Measurements from ENCODE around the gene KCNH8.
"Not testable (repeated sequence)": the region's sequence is repeated elsewhere in the genome, so short reads cannot be mapped to it uniquely, and the experiment has no call there.

KCNH8 gene

GRCh38 chr3:19147905-19148767, at the start of gene KCNH8:
Gene KCNH8 (plus strand): TSS chr3:19148510. CDS start chr3:19148720, 210 bp downstream.
- peak; percentile 38 for DNase-seq (ENCODE audit: low spot score)

GRCh38 chr3:19102654-19103290, 45.5 kb upstream of the KCNH8 start:
- DNase-seq (ENCODE audit: low spot score), result not testable (repeated sequence)

GRCh38 chr3:19103510-19103909, 44.8 kb upstream of the KCNH8 start:
- DNase-seq (ENCODE audit: low spot score), result no peak

- no peak for DNase-seq (ENCODE audit: low spot score)
Measured at GRCh38 chr3:19104459-19104858, 43.9 kb upstream of the KCNH8 start.

GRCh38 chr3:19105826-19106225, 42.5 kb upstream of the KCNH8 start:
- DNase-seq (ENCODE audit: low spot score), result no peak

- DNase-seq (ENCODE audit: low spot score), result no peak
Measured at GRCh38 chr3:19106307-19106706, 42.0 kb upstream of the KCNH8 start.

- DNase-seq (ENCODE audit: low spot score), result no peak
Measured at GRCh38 chr3:19107719-19108118, 40.6 kb upstream of the KCNH8 start.

- DNase-seq (ENCODE audit: low spot score), result no peak
Measured at GRCh38 chr3:19110335-19110895, 37.9 kb upstream of the KCNH8 start.

GRCh38 chr3:19114461-19114860, 33.8 kb upstream of the KCNH8 start:
- DNase-seq (ENCODE audit: low spot score), result no peak

GRCh38 chr3:19116239-19116638, 32.1 kb upstream of the KCNH8 start:
- no peak for DNase-seq (ENCODE audit: low spot score)

GRCh38 chr3:19124752-19125151, 23.6 kb upstream of the KCNH8 start:
- DNase-seq (ENCODE audit: low spot score), result no peak

- DNase-seq (ENCODE audit: low spot score), result no peak
Measured at GRCh38 chr3:19139863-19140262, 8.4 kb upstream of the KCNH8 start.

- peak; percentile 72 for DNase-seq (ENCODE audit: low spot score)
Measured at GRCh38 chr3:19146685-19147650, 1.3 kb upstream of the KCNH8 start.

- DNase-seq (ENCODE audit: low spot score), result no peak
Measured at GRCh38 chr3:19148768-19149091, 420 bp downstream of the KCNH8 start.

GRCh38 chr3:19149368-19149767, 1.1 kb downstream of the KCNH8 start:
- peak; percentile 23 for DNase-seq (ENCODE audit: low spot score)

- no peak for DNase-seq (ENCODE audit: low spot score)
Measured at GRCh38 chr3:19151171-19151570, 2.9 kb downstream of the KCNH8 start.

GRCh38 chr3:19154693-19155250, 6.5 kb downstream of the KCNH8 start:
- no peak for DNase-seq (ENCODE audit: low spot score)

GRCh38 chr3:19155375-19155774, 7.1 kb downstream of the KCNH8 start:
- DNase-seq (ENCODE audit: low spot score), result no peak

- DNase-seq (ENCODE audit: low spot score), result no peak
Measured at GRCh38 chr3:19159966-19160635, 11.8 kb downstream of the KCNH8 start.

GRCh38 chr3:19165654-19166053, 17.3 kb downstream of the KCNH8 start:
- no peak for DNase-seq (ENCODE audit: low spot score)

- DNase-seq (ENCODE audit: low spot score), result no peak
Measured at GRCh38 chr3:19171794-19172193, 23.5 kb downstream of the KCNH8 start.

Data from germinal center (tissue), 1 donor.